Measurements from ENCODE around the gene NDRG4.

NDRG4 gene

DNA sequence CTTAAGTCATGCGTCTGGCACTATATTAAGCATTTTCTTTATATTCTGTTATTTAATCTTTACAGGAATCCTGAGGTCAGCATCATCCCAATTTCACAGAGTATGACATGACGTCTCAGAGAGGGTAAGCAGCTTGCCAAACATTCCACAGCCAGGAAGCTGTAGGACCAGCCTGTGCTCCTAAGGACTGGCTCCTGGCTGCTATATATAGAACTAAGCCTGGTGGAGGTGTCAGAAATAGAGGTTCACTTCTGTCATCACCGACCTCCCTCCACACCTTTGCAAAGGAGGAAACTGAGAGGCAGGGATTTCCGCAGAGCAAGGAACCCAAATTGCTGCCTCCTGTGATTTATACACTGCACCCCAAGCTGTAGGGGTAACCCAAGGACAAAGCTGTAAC is 37.9 kb upstream of the NDRG4 start:
- H3K9me3 Mint-ChIP-seq: no peaks in the 10 kb centered on the region
- H3K4me3 Mint-ChIP-seq: no peak overlapping the region
- peaks cover 12% of the 10 kb centered on the region for H3K4me1 Mint-ChIP-seq (ENCODE audit: low read depth)
- H3K36me3 Mint-ChIP-seq (ENCODE audit: low read depth): no peaks in the 10 kb centered on the region
- H3K27ac Mint-ChIP-seq: no peak overlapping the region
- H3K27me3 Mint-ChIP-seq: peaks cover 50% of the 10 kb centered on the region

DNA sequence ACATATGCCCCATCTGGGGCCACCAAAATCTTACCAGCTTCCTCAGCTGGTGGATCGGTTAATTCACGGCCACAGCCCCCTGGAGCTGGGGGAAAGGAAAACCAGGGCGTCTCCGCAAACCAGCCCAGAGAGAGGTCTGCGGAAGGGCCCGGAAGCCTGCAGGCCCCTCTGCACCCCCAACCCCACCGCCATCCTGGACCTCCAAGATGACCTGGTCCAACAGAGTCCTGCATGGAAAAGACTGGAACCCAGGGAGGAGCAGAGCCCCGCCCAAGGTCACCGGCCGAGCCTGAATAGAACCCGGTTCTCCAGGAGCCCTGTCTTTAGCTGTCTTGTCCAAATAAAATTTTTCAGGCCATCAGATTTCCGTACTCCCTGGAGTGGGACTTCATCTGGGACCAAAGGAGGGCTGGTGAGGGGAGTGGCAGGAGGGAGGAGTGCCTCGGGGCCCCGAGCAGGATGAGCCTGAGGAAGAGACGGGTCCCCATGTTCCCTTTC is 37.4 kb upstream of the NDRG4 start:
- Mint-ChIP-seq H3K9me3 (no peaks in the 10 kb centered on the region), H3K27ac (no peak overlapping the region), H3K4me1 (ENCODE audit: low read depth) (peaks cover 12% of the 10 kb centered on the region), H3K4me3 (no peak overlapping the region), H3K27me3 (peaks cover 51% of the 10 kb centered on the region), H3K36me3 (ENCODE audit: low read depth) (no peaks in the 10 kb centered on the region)

DNA sequence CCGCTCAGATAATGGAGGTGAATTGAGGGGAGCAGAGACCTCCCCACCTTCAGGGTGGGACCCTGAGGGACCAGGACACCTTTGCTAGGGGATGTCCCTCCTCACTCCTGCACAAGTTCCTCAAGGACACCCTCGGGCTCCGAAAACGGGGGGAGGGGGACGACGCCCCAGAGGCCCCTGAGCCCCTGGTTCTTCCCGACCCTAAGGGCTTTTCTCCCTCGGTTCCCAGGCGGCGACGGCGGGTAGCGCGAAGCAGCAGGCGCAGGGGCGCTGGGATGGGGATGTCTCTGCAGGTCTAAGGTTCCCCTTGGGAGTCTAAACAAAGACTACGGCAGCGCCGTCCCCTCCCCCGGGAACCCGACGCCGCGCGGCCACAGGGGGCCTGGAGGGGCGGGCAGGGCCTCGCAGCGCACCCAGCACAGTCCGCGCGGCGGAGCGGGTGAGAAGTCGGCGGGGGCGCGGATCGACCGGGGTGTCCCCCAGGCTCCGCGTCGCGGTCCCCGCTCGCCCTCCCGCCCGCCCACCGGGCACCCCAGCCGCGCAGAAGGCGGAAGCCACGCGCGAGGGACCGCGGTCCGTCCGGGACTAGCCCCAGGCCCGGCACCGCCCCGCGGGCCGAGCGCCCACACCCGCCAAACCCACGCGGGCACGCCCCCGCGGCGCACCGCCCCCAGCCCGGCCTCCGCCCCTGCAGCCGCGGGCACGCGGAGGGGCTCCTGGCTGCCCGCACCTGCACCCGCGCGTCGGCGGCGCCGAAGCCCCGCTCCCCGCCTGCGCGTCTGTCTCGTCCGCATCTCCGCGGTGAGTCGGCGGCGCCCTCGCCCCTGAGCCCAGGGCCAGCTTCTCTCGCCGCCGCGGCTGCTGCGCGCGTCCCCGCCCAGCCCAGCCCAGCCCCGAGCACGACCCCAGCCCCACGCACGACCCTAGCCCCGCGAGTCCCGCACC is 36.7 kb upstream of the NDRG4 start:
- Mint-ChIP-seq H3K36me3 (ENCODE audit: low read depth) (no peaks in the 10 kb centered on the region), H3K4me1 (ENCODE audit: low read depth) (peaks cover 12% of the 10 kb centered on the region), H3K27me3 (peaks cover 54% of the 10 kb centered on the region), H3K4me3 (no peak overlapping the region), H3K27ac (no peak overlapping the region), H3K9me3 (no peaks in the 10 kb centered on the region)

DNA sequence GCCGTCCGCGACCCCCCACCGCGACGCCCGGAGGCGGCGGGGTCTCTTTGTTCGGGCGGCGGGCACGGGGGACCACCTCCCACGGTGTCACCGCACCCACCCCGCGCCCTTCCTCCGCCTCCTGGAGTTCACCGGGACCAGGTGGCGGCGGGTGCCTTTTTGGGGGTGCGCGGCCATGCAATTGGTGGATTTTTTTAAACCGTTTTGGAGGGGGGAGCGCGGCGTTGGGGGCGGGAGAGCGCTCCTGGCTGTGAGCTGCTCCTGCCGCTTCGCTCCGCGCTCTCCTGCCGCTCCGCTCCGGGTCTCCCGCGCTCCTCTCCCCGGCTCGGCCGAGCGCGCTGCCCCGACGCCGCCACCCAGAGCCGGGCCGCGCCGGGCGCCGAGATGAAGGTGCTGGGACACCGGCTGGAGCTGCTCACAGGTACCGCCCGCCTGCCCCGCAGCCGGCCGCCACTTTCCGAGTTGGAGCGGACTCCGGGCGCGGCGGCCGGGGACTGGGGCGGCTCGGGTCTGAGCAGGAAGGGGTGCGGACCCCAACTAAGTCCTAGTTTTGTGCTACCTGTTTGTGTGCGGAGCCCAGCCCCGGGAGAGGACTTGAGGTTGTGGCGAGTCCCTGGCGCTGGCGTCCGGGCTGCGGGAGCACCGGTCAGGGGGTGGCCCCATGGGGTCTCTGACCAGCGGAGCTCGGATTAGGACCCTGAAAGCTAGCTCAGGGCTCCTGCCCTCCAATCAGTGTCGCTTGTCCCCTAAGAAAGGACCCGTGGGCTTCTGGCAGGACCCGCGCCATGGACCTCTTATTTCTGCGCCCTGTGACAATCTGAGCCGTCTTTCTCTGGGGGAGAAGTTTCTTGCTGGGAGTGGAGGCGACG is 35.7 kb upstream of the NDRG4 start:
- Mint-ChIP-seq H3K27me3 (peaks cover 64% of the 10 kb centered on the region), H3K36me3 (ENCODE audit: low read depth) (no peaks in the 10 kb centered on the region), H3K9me3 (no peaks in the 10 kb centered on the region), H3K4me1 (ENCODE audit: low read depth) (peaks cover 8% of the 10 kb centered on the region), H3K27ac (no peak overlapping the region), H3K4me3 (peak overlapping the region; percentile 45)

DNA sequence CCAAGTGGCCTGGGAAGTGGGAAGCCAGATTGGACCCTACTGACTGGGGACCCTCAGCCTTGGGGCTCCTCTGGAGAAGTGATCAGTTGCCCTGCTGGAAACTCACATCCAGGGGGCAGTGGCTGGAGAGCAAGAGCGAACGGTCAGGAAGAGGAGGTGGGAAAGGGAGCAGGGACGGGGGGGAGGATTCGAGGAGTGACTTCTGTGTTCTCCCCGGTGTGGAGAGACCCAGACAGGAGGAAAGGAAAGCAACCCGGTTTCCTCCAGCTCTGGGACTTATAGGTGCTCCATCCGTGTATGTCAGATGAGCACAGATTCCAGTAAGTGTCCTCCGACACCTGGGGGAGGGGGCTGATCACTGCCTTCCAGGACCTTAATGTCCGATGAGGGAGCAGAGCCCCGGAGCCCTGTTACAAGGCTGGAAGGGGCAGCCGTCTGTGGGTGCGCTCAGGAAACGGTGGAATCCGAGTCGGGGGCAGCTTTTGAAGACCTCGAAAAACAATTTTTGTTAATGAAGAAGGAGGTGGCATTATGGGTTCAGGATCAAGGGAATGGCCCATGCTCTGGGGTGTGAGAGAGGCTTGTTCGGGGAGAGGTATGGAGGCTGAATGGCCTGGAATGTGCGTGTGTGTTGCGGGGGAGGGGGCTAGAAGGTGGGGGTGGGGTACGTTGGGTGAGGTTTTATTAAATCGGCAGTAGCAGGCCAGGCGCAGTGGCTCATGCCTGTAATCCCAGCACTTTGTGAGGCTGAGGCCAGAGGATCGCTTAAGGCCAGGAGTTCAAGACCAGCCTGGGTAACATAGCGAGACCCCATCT is 34.8 kb upstream of the NDRG4 start:
- peaks cover 3% of the 10 kb centered on the region for H3K4me1 Mint-ChIP-seq (ENCODE audit: low read depth)
- peak overlapping the region; percentile 45 for H3K4me3 Mint-ChIP-seq
- no peak overlapping the region for H3K27ac Mint-ChIP-seq
- no peaks in the 10 kb centered on the region for H3K36me3 Mint-ChIP-seq (ENCODE audit: low read depth)
- H3K9me3 Mint-ChIP-seq: no peaks in the 10 kb centered on the region
- H3K27me3 Mint-ChIP-seq: peaks cover 68% of the 10 kb centered on the region

DNA sequence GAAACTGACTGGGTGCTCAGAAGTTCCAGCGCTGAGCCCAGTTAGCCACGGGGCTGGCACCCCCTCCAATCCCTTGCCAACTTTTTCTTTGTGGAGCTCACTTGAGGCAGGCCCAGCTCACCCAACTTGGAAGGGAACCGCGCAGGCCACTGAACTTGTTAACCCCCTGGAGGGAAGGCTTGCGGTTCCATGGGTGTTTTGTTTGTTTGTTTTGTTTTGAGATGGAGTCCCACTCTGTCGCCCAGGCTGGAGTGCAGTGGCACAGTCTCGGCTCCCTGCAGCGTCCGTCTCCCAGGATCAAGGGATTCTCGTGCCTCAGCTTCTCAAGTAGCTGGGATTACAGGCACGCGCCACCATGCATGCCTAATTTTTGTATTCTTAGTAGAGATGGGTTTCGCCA is 34.1 kb upstream of the NDRG4 start:
- peaks cover 3% of the 10 kb centered on the region for H3K4me1 Mint-ChIP-seq (ENCODE audit: low read depth)
- peaks cover 69% of the 10 kb centered on the region for H3K27me3 Mint-ChIP-seq
- H3K36me3 Mint-ChIP-seq (ENCODE audit: low read depth): no peaks in the 10 kb centered on the region
- no peak overlapping the region for H3K27ac Mint-ChIP-seq
- H3K4me3 Mint-ChIP-seq: no peak overlapping the region
- no peaks in the 10 kb centered on the region for H3K9me3 Mint-ChIP-seq

DNA sequence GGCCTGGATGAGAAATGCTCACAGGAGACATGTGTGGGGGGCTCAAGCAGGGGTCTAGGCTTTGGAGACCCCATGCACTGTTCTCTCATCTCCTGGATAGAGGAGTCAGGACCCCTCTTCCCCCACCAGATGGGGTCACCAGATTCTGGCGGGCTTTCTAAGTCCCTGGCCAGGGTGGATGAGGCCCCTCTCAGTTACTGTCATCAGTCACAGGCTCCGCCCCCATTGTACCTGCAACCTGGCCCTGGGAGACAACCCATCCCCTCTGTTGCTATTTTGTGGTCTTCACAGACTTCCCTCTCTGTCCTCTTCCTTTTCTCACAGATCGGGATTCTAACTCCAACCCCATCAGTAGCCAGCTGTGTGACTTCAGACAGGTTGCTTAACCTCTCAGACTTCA is 33.5 kb upstream of the NDRG4 start:
- Mint-ChIP-seq H3K36me3 (ENCODE audit: low read depth) (no peaks in the 10 kb centered on the region), H3K4me1 (ENCODE audit: low read depth) (peaks cover 3% of the 10 kb centered on the region), H3K27me3 (peaks cover 67% of the 10 kb centered on the region), H3K27ac (no peak overlapping the region), H3K9me3 (no peaks in the 10 kb centered on the region), H3K4me3 (no peak overlapping the region)

DNA sequence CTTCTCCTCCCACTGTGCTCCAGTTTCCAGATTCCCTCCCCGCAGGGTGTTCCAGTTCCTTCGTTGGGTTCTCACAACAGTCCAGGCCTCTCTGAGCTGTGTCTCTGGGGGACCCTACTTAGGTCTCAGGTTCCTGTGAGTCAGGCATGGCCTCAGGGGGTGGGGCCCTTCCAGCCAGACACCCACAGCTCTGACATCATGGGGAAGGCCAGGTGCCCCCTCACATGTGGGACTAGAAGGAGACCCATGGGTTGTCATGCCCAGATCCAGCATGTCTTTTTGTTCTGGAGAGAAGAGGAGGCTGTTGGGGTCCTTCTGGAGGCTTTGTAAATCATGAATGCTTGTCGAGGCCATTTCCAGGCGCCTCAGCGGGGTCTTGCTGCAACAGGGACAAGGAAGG is 32.0 kb upstream of the NDRG4 start:
- H3K9me3 Mint-ChIP-seq: no peaks in the 10 kb centered on the region
- H3K27ac Mint-ChIP-seq: no peak overlapping the region
- H3K4me3 Mint-ChIP-seq: no peak overlapping the region
- H3K36me3 Mint-ChIP-seq (ENCODE audit: low read depth): no peaks in the 10 kb centered on the region
- peaks cover 3% of the 10 kb centered on the region for H3K4me1 Mint-ChIP-seq (ENCODE audit: low read depth)
- H3K27me3 Mint-ChIP-seq: peaks cover 56% of the 10 kb centered on the region

DNA sequence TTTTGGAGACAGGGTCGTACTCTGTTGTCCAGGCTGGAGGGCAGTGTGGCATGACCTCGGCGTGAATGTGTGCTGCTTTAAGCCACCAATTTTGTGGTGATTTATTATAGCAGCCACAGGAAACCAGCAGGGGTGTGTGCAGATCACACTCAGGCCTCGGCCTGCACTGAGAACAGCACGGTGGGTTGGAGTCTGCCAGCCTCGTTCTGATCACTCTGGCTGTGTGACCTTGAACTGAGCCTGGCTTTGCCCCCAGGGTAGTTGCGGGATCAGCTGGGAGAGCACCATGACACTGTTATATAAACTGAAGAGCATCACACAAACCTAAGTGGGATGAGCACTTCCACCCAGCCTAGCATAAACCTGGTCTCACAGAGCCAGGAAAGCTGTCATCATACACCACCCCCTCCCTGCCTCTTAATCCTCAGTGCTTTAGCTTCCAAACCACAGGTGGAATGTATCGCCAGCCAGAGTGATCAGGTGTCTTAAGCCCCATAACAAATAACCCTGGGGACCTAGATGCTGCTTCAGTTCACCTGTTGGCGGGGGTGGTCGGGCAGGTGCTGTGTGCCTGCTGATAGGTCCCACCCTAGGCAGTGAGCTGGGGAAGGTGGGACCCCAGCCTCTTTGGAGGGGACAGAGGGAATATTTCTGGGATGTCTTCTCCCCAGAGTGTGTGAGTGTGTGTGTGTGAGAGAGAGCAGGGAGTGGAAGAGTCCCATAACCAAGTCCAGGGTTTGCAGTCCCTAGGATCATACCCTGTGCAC is 28.6 kb upstream of the NDRG4 start:
- Mint-ChIP-seq H3K4me3 (no peak overlapping the region), H3K9me3 (no peaks in the 10 kb centered on the region), H3K27me3 (peaks cover 40% of the 10 kb centered on the region), H3K27ac (no peak overlapping the region), H3K4me1 (ENCODE audit: low read depth) (no peaks in the 10 kb centered on the region), H3K36me3 (ENCODE audit: low read depth) (no peaks in the 10 kb centered on the region)

DNA sequence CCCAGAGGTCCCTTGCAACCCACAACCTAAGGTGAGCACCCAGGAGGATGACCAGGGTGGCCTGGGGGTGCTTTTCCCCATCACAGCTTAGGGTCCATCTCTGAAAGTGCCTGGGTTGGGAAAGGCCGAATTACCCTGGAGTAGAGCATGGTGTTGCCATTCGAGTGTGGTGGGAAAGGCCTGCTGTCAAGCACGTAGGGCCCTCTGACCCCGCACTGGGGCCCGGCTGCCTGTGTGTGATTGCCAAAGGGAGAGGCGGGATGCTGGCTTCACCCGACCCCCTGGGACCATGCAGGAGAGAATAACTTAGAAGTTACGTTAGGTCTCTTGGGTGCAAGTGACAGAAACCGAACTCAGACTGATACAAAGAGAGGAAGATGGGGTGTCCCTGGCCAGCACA is 27.7 kb upstream of the NDRG4 start:
- Mint-ChIP-seq H3K9me3 (no peaks in the 10 kb centered on the region), H3K27ac (no peak overlapping the region), H3K4me1 (ENCODE audit: low read depth) (no peaks in the 10 kb centered on the region), H3K4me3 (no peak overlapping the region), H3K36me3 (ENCODE audit: low read depth) (no peaks in the 10 kb centered on the region), H3K27me3 (peaks cover 33% of the 10 kb centered on the region)

DNA sequence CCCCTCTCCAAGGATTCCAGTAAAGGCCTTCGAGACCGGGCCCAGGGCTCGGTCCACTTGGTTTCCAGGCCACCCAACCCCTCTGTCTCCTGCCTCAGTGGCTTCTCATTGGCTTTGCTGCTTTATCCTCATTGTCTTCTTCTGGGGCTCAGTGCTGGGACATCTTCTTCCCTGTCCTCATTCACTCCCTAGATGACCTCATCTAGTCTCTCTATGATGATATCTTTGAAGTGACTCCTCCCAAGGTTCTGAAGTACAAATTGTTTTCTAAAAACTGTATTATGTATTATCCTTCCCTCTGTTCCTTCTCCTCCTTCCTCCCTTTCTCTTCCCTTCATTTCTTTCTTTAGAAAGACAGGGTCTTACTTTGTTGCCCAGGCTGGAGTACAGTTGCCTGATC is 27.1 kb upstream of the NDRG4 start:
- peaks cover 27% of the 10 kb centered on the region for H3K27me3 Mint-ChIP-seq
- H3K36me3 Mint-ChIP-seq (ENCODE audit: low read depth): no peaks in the 10 kb centered on the region
- H3K4me3 Mint-ChIP-seq: no peak overlapping the region
- H3K9me3 Mint-ChIP-seq: no peaks in the 10 kb centered on the region
- no peak overlapping the region for H3K27ac Mint-ChIP-seq
- H3K4me1 Mint-ChIP-seq (ENCODE audit: low read depth): no peaks in the 10 kb centered on the region

DNA sequence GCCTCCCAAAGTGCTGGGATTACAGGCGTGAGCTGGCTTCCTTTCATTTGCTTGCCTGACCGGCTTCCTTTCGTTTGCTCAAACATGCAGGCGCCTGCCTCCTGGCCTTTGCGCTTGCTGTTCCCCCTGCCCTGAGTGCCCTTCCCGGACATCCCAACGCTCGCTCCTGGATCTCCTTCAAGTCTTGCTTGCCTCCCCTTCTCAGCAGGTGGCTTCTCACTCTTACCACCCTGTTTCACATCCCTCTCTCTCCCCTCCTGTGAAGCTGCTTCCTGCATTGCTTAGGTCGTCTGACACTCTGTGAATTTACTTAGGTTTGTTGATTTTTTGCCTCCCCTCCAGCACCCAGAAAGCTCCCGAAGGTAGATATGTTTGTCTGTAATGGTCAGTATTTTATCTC is 25.6 kb upstream of the NDRG4 start:
- peaks cover 17% of the 10 kb centered on the region for H3K27me3 Mint-ChIP-seq
- H3K4me1 Mint-ChIP-seq (ENCODE audit: low read depth): no peaks in the 10 kb centered on the region
- H3K36me3 Mint-ChIP-seq (ENCODE audit: low read depth): no peaks in the 10 kb centered on the region
- H3K4me3 Mint-ChIP-seq: no peak overlapping the region
- no peak overlapping the region for H3K27ac Mint-ChIP-seq
- H3K9me3 Mint-ChIP-seq: no peaks in the 10 kb centered on the region

DNA sequence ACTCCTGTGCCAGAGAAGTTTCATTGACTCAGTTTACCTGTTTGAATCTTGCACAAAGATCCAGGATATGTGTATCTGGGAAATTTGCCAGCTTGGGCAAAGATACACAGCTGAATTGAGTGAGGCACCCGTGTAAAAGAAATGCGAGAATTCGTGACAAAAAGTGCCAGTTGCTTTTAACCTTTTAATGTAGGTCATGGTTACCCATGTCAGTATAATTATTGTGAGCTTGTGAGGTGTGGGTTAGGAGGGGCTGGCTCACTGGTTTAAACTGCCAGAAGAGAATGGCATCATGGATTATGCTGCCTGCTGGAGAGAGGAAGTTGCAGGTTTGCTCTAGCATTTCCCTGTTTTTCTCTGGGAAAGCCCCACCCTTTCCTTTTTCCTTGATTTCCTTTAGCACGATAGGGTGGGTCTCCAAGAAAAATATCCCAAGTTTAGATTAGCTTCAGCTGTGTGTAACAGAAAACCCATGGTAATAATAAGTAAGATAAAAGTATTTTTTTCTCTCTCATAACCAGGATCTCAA is 24.8 kb upstream of the NDRG4 start:
- peaks cover 17% of the 10 kb centered on the region for H3K27me3 Mint-ChIP-seq
- no peaks in the 10 kb centered on the region for H3K36me3 Mint-ChIP-seq (ENCODE audit: low read depth)
- H3K27ac Mint-ChIP-seq: no peak overlapping the region
- H3K4me3 Mint-ChIP-seq: no peak overlapping the region
- H3K4me1 Mint-ChIP-seq (ENCODE audit: low read depth): no peaks in the 10 kb centered on the region
- H3K9me3 Mint-ChIP-seq: no peaks in the 10 kb centered on the region

DNA sequence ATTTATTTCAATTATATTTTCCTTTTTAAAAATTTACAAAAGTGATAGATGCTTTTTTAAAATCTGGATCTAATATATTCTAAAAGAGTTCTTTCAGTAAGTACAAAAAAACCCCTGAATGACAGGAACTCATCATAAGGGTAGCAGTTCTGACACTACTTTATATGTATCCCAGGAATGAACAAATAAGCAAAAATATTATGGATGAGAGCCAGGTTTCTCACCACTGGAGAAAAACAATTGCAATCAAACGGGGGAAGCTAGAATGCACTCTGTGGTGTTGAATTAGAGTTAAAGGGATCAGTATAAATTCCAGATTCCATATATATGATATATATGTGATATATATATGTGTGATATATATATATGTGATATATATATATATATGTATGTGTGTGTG is 23.2 kb upstream of the NDRG4 start:
- H3K36me3 Mint-ChIP-seq (ENCODE audit: low read depth): no peaks in the 10 kb centered on the region
- peaks cover 14% of the 10 kb centered on the region for H3K27me3 Mint-ChIP-seq
- H3K4me1 Mint-ChIP-seq (ENCODE audit: low read depth): no peaks in the 10 kb centered on the region
- no peak overlapping the region for H3K4me3 Mint-ChIP-seq
- H3K9me3 Mint-ChIP-seq: no peaks in the 10 kb centered on the region
- H3K27ac Mint-ChIP-seq: no peak overlapping the region
